HEK293 (cell line): ENCODE results near the gene FGFRL1.

ENCODE experiments used
- CTCF ChIA-PET: fragments of 350-600 bp; formaldehyde crosslinking; extraction: SDS; loops from one replicate; lab custom pipeline; 2021; ENCODE audit warnings: antibody characterized with exemption; lab: Yijun Ruan, JAX
- POLR2A ChIA-PET: fragments of 300-600 bp; formaldehyde crosslinking; extraction: SDS; loops from one replicate; lab custom pipeline; 2020; ENCODE audit warnings: antibody characterized with exemption, inconsistent platforms; lab: Yijun Ruan, JAX
- H3K27ac ChIP-seq: fragments of 200-500 bp; sonication (Bioruptor generic); 2 replicates; pipeline ENCODE4 v1.5.1; 2014; ENCODE audit warnings: low read depth, low read length, control low read depth, inconsistent platforms; ENCODE audit errors: extremely low read depth
- H3K36me3 ChIP-seq, 2 experiments: fragments of 200-500 bp in 1 of 2; sonication (Bioruptor generic) in 1 of 2; 1 replicate in 1 of 2; 2 replicates in 1 of 2; pipeline ENCODE4 v1.5.1; 2014 to 2017; ENCODE audit warnings: inconsistent platforms in 2 of 2, low read length in 2 of 2; ENCODE audit not compliant: control insufficient read depth in 2 of 2, insufficient read depth in 1 of 2
- H3K4me1 ChIP-seq: fragments of 200-500 bp; sonication (Bioruptor generic); 2 replicates; pipeline ENCODE4 v1.5.1; 2014; ENCODE audit warnings: mild to moderate bottlenecking, low read length, inconsistent platforms; ENCODE audit not compliant: control insufficient read depth, insufficient read depth
- H3K4me3 ChIP-seq: 2 replicates; pipeline ENCODE4 v1.5.1; 2011; ENCODE audit warnings: low read depth, mild to moderate bottlenecking, control low read depth, low read length, moderate library complexity
- H3K9me3 ChIP-seq: fragments of 200-500 bp; sonication (Bioruptor generic); 2 replicates; pipeline ENCODE4 v1.5.1; 2014; ENCODE audit warnings: low read depth, low read length, inconsistent platforms; ENCODE audit not compliant: control insufficient read depth, insufficient read depth
- BCL6B ChIP-seq: fragments of 450-650 bp; formaldehyde crosslinking; IDR thresholded peaks from 2 replicates; pipeline ENCODE4 v1.5.1; 2017; ENCODE audit warnings: missing biosample characterization, missing genetic modification characterization
- GLIS1 ChIP-seq: fragments of 450-650 bp; formaldehyde crosslinking; IDR thresholded peaks from 2 replicates; pipeline ENCODE4 v1.5.1; 2016; ENCODE audit warnings: missing biosample characterization, missing genetic modification characterization
- KLF1 ChIP-seq: fragments of 450-650 bp; formaldehyde crosslinking; IDR thresholded peaks from 2 replicates; pipeline ENCODE4 v1.5.1; 2016; ENCODE audit warnings: missing biosample characterization, missing genetic modification characterization
- KLF10 ChIP-seq: fragments of 450-650 bp; IDR thresholded peaks from 2 replicates; pipeline ENCODE4 v1.5.1; 2018; ENCODE audit warnings: missing biosample characterization, mild to moderate bottlenecking, missing genetic modification characterization
- PATZ1 ChIP-seq: fragments of 450-650 bp; formaldehyde crosslinking; IDR thresholded peaks from 2 replicates; pipeline ENCODE4 v1.5.1; 2016; ENCODE audit warnings: missing biosample characterization, missing genetic modification characterization
- PRDM4 ChIP-seq: fragments of 450-650 bp; formaldehyde crosslinking; IDR thresholded peaks from 2 replicates; pipeline ENCODE4 v1.5.1; 2017; ENCODE audit warnings: missing biosample characterization, missing genetic modification characterization
- SETDB1 ChIP-seq: IDR thresholded peaks from one replicate; pipeline ENCODE4 v1.6.1; 2017; ENCODE audit warnings: mild to moderate bottlenecking, low read length, moderate library complexity, mixed read lengths; ENCODE audit not compliant: insufficient read length
- SP3 ChIP-seq: fragments of 450-650 bp; formaldehyde crosslinking; IDR thresholded peaks from 2 replicates; pipeline ENCODE4 v1.5.1; 2016; ENCODE audit warnings: missing biosample characterization, missing genetic modification characterization
- ZBTB8A ChIP-seq: fragments of 450-650 bp; formaldehyde crosslinking; IDR thresholded peaks from 2 replicates; pipeline ENCODE4 v1.5.1; 2016; ENCODE audit warnings: missing biosample characterization, missing genetic modification characterization
- ZFHX2 ChIP-seq: fragments of 450-650 bp; formaldehyde crosslinking; conservative IDR thresholded peaks from 2 replicates; pipeline ENCODE4 v1.5.1; 2016; ENCODE audit warnings: missing biosample characterization, missing genetic modification characterization
- ZNF280D ChIP-seq: fragments of 450-650 bp; formaldehyde crosslinking; IDR thresholded peaks from 2 replicates; pipeline ENCODE4 v1.5.1; 2016; ENCODE audit warnings: missing biosample characterization, missing genetic modification characterization
- ZNF311 ChIP-seq: fragments of 450-650 bp; formaldehyde crosslinking; IDR thresholded peaks from 2 replicates; pipeline ENCODE4 v1.5.1; 2017; ENCODE audit warnings: missing biosample characterization, missing genetic modification characterization, borderline replicate concordance
- ZNF398 ChIP-seq: fragments of 450-650 bp; formaldehyde crosslinking; IDR thresholded peaks from 2 replicates; pipeline ENCODE4 v1.5.1; 2017; ENCODE audit warnings: missing biosample characterization, missing genetic modification characterization
- ZNF560 ChIP-seq: fragments of 450-650 bp; formaldehyde crosslinking; IDR thresholded peaks from 2 replicates; pipeline ENCODE4 v1.5.1; 2017; ENCODE audit warnings: missing biosample characterization, missing genetic modification characterization, borderline replicate concordance
- ZNF600 ChIP-seq: fragments of 450-650 bp; formaldehyde crosslinking; IDR thresholded peaks from 2 replicates; pipeline ENCODE4 v1.5.1; 2016; ENCODE audit warnings: missing biosample characterization, missing genetic modification characterization

The FGFRL1 gene

GRCh38 chr4:1018147-1019020, 7.0 kb downstream of the FGFRL1 start (continued):
- peak; percentile 44 for TF ChIP-seq ZFHX2
- no peak for TF ChIP-seq SP3 (tag by site-specific recombination)
- TF ChIP-seq PATZ1 (tag by site-specific recombination): 0 out of 2 replicates have a peak, but pooled peaks have one; percentile 24
- no peak for TF ChIP-seq ZNF280D (tag by site-specific recombination)
- TF ChIP-seq PRDM4: no peak
- 0 out of 2 replicates have a peak, but pooled peaks have one; percentile 10 for TF ChIP-seq ZNF600
- TF ChIP-seq ZNF560 (tag by site-specific recombination): no peak

- H3K4me3 ChIP-seq: no peak overlapping the region
- TF ChIP-seq ZNF398 (tag by site-specific recombination) (no peak), GLIS1 (peak; percentile 74), ZNF311 (tag by site-specific recombination) (no peak)
- TF ChIP-seq, all 188 proteins: peak for 1
- ChIA-PET CTCF (no interaction called here), POLR2A (no interaction called here)
- H3K9me3 ChIP-seq: no peaks in the 10 kb centered on the region
- peaks cover 0 to 2% of the 10 kb centered on the region in 2 experiments; a peak in 1 of 3 replicates for H3K36me3 ChIP-seq
- H3K27ac ChIP-seq: no peak overlapping the region
- no peaks in the 10 kb centered on the region for H3K4me1 ChIP-seq
Observed at GRCh38 chr4:1019320-1019719, 7.9 kb downstream of the FGFRL1 start.

GRCh38 chr4:1019729-1020470, 8.5 kb downstream of the FGFRL1 start:
- H3K4me1 ChIP-seq: no peaks in the 10 kb centered on the region
- POLR2A ChIA-PET: no interaction called here
- H3K27ac ChIP-seq: no peak overlapping the region
- peaks cover 0 to 8% of the 10 kb centered on the region in 2 experiments; a peak in 1 of 3 replicates for H3K36me3 ChIP-seq
- H3K9me3 ChIP-seq: no peaks in the 10 kb centered on the region
- CTCF ChIA-PET: no interaction called here
- H3K4me3 ChIP-seq: no peak overlapping the region
- no peak for TF ChIP-seq KLF10 (tag by site-specific recombination)
- TF ChIP-seq ZBTB8A (tag by site-specific recombination): peak; percentile 36
- peak; percentile 43; the same call in 1 of the 2 replicates for TF ChIP-seq KLF1
- no peak for TF ChIP-seq BCL6B (tag by site-specific recombination)
- no peak for TF ChIP-seq SETDB1
- TF ChIP-seq ZNF600: peak; percentile 64
- TF ChIP-seq, all 188 proteins: peak for 3
